Gastrocnemius medialis (tissue), 4 donors: ENCODE results near the gene PHC2.

ENCODE experiments used
- POLR2A ChIP-seq, 2 donors: fragments of 450-650 bp; IDR thresholded peaks; one replicate each; pipeline ENCODE4 v1.6.1; 2017; ENCODE audit warnings: antibody characterized with exemption in 2 of 2, mild to moderate bottlenecking in 2 of 2, moderate library complexity in 2 of 2
- TF ChIP-seq, protein P1 (sequence below), 5 experiments: fragments of 450-650 bp in 3 of 5; fragments of 200-600 bp in 2 of 5; sonication (generic) in 2 of 5; IDR thresholded peaks in 4 of 5; conservative IDR thresholded peaks in 1 of 5; 1 replicate in 4 of 5; 2 replicates in 1 of 5; pipeline ENCODE4 v1.5.1; 2016 to 2019; ENCODE audit warnings: antibody characterized with exemption in 5 of 5, mild to moderate bottlenecking in 3 of 5, moderate library complexity in 3 of 5

DNA sequence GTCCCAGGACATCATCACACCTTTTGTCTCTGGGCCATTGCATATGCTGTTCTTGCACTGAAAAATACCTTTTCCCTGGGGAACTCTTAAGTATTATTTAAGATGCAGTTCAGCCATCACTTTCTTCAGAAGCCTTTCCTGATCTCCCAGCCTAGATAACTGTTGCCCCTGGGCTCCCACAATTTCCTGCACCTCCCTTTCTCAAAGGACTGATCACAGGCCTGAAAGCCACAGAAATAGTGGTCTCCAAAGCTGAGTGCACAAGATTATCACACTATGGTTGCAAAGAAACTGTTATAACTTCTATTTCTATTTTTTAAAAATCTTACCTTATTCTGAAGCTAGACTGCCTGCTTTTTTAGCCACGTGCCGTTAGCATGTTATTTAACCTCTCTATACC lies 38.8 kb upstream of the PHC2 start:
- no peak for TF ChIP-seq POLR2A (IDR thresholded peaks at IDR 0.05)
- TF ChIP-seq, protein P1, sequence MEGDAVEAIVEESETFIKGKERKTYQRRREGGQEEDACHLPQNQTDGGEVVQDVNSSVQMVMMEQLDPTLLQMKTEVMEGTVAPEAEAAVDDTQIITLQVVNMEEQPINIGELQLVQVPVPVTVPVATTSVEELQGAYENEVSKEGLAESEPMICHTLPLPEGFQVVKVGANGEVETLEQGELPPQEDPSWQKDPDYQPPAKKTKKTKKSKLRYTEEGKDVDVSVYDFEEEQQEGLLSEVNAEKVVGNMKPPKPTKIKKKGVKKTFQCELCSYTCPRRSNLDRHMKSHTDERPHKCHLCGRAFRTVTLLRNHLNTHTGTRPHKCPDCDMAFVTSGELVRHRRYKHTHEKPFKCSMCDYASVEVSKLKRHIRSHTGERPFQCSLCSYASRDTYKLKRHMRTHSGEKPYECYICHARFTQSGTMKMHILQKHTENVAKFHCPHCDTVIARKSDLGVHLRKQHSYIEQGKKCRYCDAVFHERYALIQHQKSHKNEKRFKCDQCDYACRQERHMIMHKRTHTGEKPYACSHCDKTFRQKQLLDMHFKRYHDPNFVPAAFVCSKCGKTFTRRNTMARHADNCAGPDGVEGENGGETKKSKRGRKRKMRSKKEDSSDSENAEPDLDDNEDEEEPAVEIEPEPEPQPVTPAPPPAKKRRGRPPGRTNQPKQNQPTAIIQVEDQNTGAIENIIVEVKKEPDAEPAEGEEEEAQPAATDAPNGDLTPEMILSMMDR (IDR thresholded peaks at IDR 0.05 in 4 of 5, conservative IDR thresholded peaks at IDR 0.05 in 1 of 5): no peak
